ENCODE results near the gene KRT78.

KRT78 gene

GRCh38 chr12:52837781-52838608 lies 10.8 kb downstream of the KRT78 start:
- DNase-seq = no peak

- no peak for DNase-seq
These were observed 11.4 kb downstream of the KRT78 start for GRCh38 chr12:52837413-52837741.

- DNase-seq = no peak
These were observed 12.0 kb downstream of the KRT78 start for GRCh38 chr12:52836491-52837412.

GRCh38 chr12:52836042-52836466 lies 12.7 kb downstream of the KRT78 start:
- peak; percentile 22 for DNase-seq

- DNase-seq = no peak
These were observed 13.3 kb downstream of the KRT78 start for GRCh38 chr12:52835271-52836041.

- DNase-seq = no peak
These were observed 14.1 kb downstream of the KRT78 start for GRCh38 chr12:52834727-52835001.

- DNase-seq = no peak
These were observed 14.7 kb downstream of the KRT78 start, which contains the start of gene KRT79 for GRCh38 chr12:52833922-52834726. KRT79 (minus strand) TSS chr12:52834311; CDS start chr12:52834260, 51 bp downstream.

GRCh38 chr12:52832985-52833905 lies 15.5 kb downstream of the KRT78 start:
- DNase-seq = no peak

- DNase-seq = no peak
These were observed 16.3 kb downstream of the KRT78 start for GRCh38 chr12:52832451-52832850.

GRCh38 chr12:52831251-52831650 lies 17.5 kb downstream of the KRT78 start:
- no peak for DNase-seq

- DNase-seq = no peak
These were observed 18.6 kb downstream of the KRT78 start for GRCh38 chr12:52829986-52830770.

GRCh38 chr12:52828591-52829021 lies 20.2 kb downstream of the KRT78 start:
- DNase-seq = no peak

- DNase-seq = no peak
These were observed 20.6 kb downstream of the KRT78 start for GRCh38 chr12:52828156-52828555.

- DNase-seq = no peak
These were observed 21.2 kb downstream of the KRT78 start for GRCh38 chr12:52827499-52828090.

- no peak for DNase-seq
These were observed 21.9 kb downstream of the KRT78 start for GRCh38 chr12:52826611-52827498.

GRCh38 chr12:52825961-52826360 lies 22.8 kb downstream of the KRT78 start:
- no peak for DNase-seq

- no peak for DNase-seq
These were observed 23.9 kb downstream of the KRT78 start for GRCh38 chr12:52824741-52825410.

- no peak for DNase-seq
These were observed 24.9 kb downstream of the KRT78 start for GRCh38 chr12:52823761-52824450.

Measured in activated CD4-positive, alpha-beta T cell treated with anti-CD3 and anti-CD28 coated beads for 1 hour (primary cell).